ENCODE measurements around the gene SRD5A3. TPM values are rescaled to one million over a fixed set of nuclear protein-coding genes. Genes with fewer than 3 reads are reported as not detected.
A peak's percentile ranks its signal among the peaks of the same experiment; 100 is the strongest.

The SRD5A3 gene
- total and polyA plus RNA-seq, 9 of the 15 experiments (the other 6 are each of a cell fraction or from before 2014, with no cell fraction given): 2.5 to 37.0 (median 13.3) TPM

- peak; percentile 49; the same call in 1 of the 2 replicates for TF ChIP-seq VEZF1 (CRISPR knock-in tag; IDR thresholded peaks at IDR 0.05)
- no peak for TF ChIP-seq SIRT6 (IDR thresholded peaks at IDR 0.05; ENCODE audit: low read depth, low read length)
- TF ChIP-seq CHD2 (IDR thresholded peaks at IDR 0.05; ENCODE audit: low read depth, low read length): no peak
- TF ChIP-seq EP300 (IDR thresholded peaks at IDR 0.05; ENCODE audit: low read length): peak; percentile 97
- peak; percentile 97 for TF ChIP-seq TRIM24 (IDR thresholded peaks at IDR 0.05)
- TF ChIP-seq MLLT1 (IDR thresholded peaks at IDR 0.05): peak in 1 of 2 experiments; percentile 35; a peak in 1 of 4 replicates
- peak; percentile 44 to 55; a peak in 2 of 4 replicates for TF ChIP-seq MNT (conservative IDR thresholded peaks at IDR 0.05)
- peak; percentile 75; the same call in 1 of the 2 replicates for TF ChIP-seq TARDBP (IDR thresholded peaks at IDR 0.05)
- no peak for TF ChIP-seq ZBTB34 (CRISPR knock-in tag; IDR thresholded peaks at IDR 0.05)
- no peak for TF ChIP-seq NR3C1 (CRISPR knock-in tag; IDR thresholded peaks at IDR 0.05)
- TF ChIP-seq, protein P1, sequence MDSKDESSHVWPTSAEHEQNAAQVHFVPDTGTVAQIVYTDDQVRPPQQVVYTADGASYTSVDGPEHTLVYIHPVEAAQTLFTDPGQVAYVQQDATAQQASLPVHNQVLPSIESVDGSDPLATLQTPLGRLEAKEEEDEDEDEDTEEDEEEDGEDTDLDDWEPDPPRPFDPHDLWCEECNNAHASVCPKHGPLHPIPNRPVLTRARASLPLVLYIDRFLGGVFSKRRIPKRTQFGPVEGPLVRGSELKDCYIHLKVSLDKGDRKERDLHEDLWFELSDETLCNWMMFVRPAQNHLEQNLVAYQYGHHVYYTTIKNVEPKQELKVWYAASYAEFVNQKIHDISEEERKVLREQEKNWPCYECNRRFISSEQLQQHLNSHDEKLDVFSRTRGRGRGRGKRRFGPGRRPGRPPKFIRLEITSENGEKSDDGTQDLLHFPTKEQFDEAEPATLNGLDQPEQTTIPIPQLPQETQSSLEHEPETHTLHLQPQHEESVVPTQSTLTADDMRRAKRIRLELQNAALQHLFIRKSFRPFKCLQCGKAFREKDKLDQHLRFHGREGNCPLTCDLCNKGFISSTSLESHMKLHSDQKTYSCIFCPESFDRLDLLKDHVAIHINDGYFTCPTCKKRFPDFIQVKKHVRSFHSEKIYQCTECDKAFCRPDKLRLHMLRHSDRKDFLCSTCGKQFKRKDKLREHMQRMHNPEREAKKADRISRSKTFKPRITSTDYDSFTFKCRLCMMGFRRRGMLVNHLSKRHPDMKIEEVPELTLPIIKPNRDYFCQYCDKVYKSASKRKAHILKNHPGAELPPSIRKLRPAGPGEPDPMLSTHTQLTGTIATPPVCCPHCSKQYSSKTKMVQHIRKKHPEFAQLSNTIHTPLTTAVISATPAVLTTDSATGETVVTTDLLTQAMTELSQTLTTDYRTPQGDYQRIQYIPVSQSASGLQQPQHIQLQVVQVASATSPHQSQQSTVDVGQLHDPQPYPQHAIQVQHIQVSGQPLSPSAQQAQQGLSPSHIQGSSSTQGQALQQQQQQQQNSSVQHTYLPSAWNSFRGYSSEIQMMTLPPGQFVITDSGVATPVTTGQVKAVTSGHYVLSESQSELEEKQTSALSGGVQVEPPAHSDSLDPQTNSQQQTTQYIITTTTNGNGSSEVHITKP (IDR thresholded peaks at IDR 0.05; ENCODE audit: partially characterized antibody): peak; percentile 97
- no peak for TF ChIP-seq IRF9 (tag; IDR thresholded peaks at IDR 0.05)
- TF ChIP-seq HNRNPH1 (optimal IDR thresholded peaks at IDR 0.05; ENCODE audit: low read depth, low read length): no peak
- peak; percentile 88 for TF ChIP-seq ZBTB2 (IDR thresholded peaks at IDR 0.05)
- peak; percentile 66 for TF ChIP-seq NEUROD1 (IDR thresholded peaks at IDR 0.05; ENCODE audit: borderline replicate concordance, low read depth, low read length, partially characterized antibody)
- no peak for TF ChIP-seq FOXJ3 (CRISPR knock-in tag; IDR thresholded peaks at IDR 0.05)
These were observed 40.8 kb downstream of the SRD5A3 start (continued) for GRCh38 chr4:55386840-55387239.
